Ascending aorta (tissue), 2 donors: Measurements from ENCODE around the gene NXPE3. TPM values are rescaled to one million over a fixed set of nuclear protein-coding genes. Genes with fewer than 3 reads are reported as not detected.

Source experiments
- DNase-seq, 2 donors: peaks; one replicate each; pipeline ENCODE4 v3.0.0-alpha.2; 2019; ENCODE audit warnings: low spot score in 2 of 2
- H3K27ac ChIP-seq, 2 donors: fragments of 200-600 bp; sonication (generic); one replicate each; pipeline ENCODE4 v1.5.1; 2016 to 2017; ENCODE audit warnings: mild to moderate bottlenecking in 1 of 2
- H3K27me3 ChIP-seq: fragments of 200-600 bp; sonication (generic); one replicate; pipeline ENCODE4 v1.5.1; 2017
- H3K36me3 ChIP-seq, 2 donors: fragments of 200-600 bp; sonication (generic); one replicate each; pipeline ENCODE4 v1.5.1; 2016
- H3K4me1 ChIP-seq, 2 donors: fragments of 200-600 bp; sonication (generic); one replicate each; pipeline ENCODE4 v1.5.1; 2016 to 2017; ENCODE audit warnings: mild to moderate bottlenecking in 1 of 2
- H3K4me3 ChIP-seq, 2 donors: fragments of 200-600 bp; sonication (generic); one replicate each; pipeline ENCODE4 v1.5.1; 2016 to 2017; ENCODE audit warnings: mild to moderate bottlenecking in 1 of 2
- H3K9me3 ChIP-seq, 2 donors: fragments of 200-600 bp; sonication (generic); one replicate each; pipeline ENCODE4 v1.5.1; 2016
- intact Hi-C: fragments of 100-400 bp; cut with DNase I; formaldehyde crosslinking; loops from one replicate; pipeline ENCODE4 v1.15.1; 2023
- total RNA-seq: library from RNA; depleted of rRNA; stranded (reverse); fragments of >200 nt; gene quantifications from one replicate; pipeline ENCODE4 v1.1.0, GENCODE V29; 2016
- TF ChIP-seq, protein P1 (sequence below), 3 experiments: fragments of 200-600 bp in 2 of 3; fragments of 450-650 bp in 1 of 3; sonication (generic) in 2 of 3; IDR thresholded peaks; one replicate each; pipeline ENCODE4 v1.5.1; 2016 to 2019; ENCODE audit warnings: antibody characterized with exemption in 3 of 3, mild to moderate bottlenecking in 1 of 3, moderate library complexity in 1 of 3

Gene NXPE3
- total RNA-seq, 1 donor from 2014 or later, result 25.8 TPM

DNA sequence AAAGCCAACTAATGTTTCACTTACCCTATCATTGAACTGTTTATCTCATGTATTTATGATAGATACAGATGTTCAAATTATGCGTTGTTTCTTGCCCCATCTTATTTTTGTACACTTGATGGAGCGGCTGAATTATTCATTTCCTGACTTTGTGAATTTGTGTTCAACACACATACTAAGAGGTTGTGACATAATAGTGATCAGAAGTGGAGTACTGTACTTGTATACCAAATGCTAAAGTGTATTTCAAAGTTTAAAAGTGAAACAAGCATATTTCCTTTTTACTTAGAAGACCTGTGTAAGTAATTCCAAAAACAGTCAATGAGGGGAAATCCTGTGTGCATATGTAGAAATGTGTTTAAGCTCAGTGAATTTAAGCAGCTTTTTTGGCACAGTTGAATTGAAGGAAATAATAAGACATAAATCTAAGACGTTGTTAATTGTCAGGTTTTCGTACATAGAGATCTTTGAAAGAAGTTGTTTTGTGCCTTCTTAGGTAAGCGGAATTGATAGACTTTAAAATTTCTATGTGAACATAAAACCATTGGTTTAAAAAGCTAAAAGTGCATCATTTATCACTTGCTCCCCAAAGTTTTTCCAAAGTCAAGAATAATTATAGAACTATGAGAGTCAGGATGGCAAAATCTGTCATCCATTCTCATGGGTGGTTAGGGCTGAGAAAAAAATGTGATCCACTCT is 72.2 kb downstream of the NXPE3 start:
- Histone ChIP-seq H3K27ac (peak overlapping the region; percentile 98 to 99), H3K4me1 (peaks cover 0 to 29% of the 10 kb centered on the region in 2 donors), H3K4me3 (peak overlapping the region; percentile 90 to 93), H3K27me3 (no peaks in the 10 kb centered on the region), H3K36me3 (peaks cover 46 to 58% of the 10 kb centered on the region in 2 donors), H3K9me3 (no peaks in the 10 kb centered on the region)
- no peak for DNase-seq
- TF ChIP-seq, protein P1, sequence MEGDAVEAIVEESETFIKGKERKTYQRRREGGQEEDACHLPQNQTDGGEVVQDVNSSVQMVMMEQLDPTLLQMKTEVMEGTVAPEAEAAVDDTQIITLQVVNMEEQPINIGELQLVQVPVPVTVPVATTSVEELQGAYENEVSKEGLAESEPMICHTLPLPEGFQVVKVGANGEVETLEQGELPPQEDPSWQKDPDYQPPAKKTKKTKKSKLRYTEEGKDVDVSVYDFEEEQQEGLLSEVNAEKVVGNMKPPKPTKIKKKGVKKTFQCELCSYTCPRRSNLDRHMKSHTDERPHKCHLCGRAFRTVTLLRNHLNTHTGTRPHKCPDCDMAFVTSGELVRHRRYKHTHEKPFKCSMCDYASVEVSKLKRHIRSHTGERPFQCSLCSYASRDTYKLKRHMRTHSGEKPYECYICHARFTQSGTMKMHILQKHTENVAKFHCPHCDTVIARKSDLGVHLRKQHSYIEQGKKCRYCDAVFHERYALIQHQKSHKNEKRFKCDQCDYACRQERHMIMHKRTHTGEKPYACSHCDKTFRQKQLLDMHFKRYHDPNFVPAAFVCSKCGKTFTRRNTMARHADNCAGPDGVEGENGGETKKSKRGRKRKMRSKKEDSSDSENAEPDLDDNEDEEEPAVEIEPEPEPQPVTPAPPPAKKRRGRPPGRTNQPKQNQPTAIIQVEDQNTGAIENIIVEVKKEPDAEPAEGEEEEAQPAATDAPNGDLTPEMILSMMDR (IDR thresholded peaks at IDR 0.05), result no peak
- intact Hi-C loops, result no loop called here

DNA sequence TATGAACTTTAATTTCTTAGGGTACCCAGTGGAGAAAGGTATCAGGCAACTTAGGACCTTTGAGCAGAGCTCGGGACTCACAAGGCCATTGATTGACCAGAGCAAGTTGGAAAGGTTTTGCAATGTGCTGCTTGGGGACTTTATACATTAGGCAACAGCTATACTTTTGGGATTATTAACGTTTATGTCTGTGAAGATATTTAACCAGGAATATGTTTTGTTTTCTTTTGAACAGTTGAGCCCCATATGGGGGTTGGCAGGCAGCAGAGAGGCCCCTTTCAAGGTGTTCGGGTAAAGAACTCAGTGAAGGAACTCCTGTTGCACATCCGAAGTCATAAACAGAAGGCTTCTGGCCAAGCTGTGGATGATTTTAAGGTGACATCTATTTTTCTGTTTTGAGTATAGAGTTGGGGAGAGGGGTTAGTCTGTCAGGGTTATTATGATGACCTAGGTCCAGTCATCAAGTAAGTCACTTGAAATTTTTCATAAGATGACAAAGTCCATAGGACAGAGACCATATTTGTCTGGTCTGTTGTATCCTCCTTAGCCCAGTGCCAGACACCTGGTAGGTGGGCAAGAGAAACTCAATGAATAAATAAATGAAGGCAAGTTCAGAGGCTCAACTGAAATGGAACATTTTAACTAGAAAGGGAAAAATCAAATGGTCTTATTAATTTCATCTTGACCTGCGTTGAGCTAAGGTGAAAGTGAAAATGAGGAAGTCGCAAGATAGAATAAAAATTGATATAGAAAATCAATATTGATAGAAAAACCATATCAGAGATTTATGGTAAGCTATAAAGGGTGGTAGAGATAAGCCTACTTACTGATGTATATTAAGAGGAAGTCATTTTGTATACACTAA is 73.1 kb downstream of the NXPE3 start:
- intact Hi-C loops, result no loop called here
- Histone ChIP-seq H3K4me1 (peaks cover 0 to 29% of the 10 kb centered on the region in 2 donors), H3K27ac (peak overlapping the region; percentile 13 to 99)

DNA sequence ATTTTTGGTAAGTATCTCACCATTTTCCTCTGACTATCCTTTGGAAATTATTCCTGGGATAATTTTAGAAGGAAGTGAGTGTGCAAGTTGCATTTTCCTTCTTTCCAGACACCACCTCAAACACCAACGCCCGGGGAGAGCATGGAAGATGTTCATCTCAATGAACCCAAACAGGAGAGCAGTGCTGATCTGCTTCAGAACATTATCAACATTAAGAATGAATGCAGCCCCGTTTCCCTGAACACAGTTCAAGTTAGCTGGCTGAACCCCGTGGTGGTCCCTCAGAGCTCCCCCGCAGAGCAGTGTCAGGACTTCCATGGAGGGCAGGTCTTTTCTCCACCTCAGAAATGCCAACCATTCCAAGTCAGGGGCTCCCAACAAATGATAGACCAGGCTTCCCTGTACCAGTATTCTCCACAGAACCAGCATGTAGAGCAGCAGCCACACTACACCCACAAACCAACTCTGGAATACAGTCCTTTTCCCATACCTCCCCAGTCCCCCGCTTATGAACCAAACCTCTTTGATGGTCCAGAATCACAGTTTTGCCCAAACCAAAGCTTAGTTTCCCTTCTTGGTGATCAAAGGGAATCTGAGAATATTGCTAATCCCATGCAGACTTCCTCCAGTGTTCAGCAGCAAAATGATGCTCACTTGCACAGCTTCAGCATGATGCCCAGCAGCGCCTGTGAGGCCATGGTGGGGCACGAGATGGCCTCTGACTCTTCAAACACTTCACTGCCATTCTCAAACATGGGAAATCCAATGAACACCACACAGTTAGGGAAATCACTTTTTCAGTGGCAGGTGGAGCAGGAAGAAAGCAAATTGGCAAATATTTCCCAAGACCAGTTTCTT is 74.2 kb downstream of the NXPE3 start:
- TF ChIP-seq, protein P1 (IDR thresholded peaks at IDR 0.05), result no peak
- H3K36me3 ChIP-seq, result peaks cover 66 to 77% of the 10 kb centered on the region in 2 donors
- H3K27ac ChIP-seq, result peak overlapping the region in 1 of 2 donors; percentile 17
- H3K9me3 ChIP-seq, result no peaks in the 10 kb centered on the region
- H3K4me3 ChIP-seq, result peak overlapping the region; percentile 27 to 93
- intact Hi-C loops, result no loop called here
- no peaks in the 10 kb centered on the region for H3K27me3 ChIP-seq
- no peak for DNase-seq
- H3K4me1 ChIP-seq, result peaks cover 0 to 29% of the 10 kb centered on the region in 2 donors

More for the DNA sequence above, 73.1 kb downstream of the NXPE3 start:
- H3K4me3 ChIP-seq, result peak overlapping the region; percentile 90 to 93
- H3K36me3 ChIP-seq, result peaks cover 54 to 66% of the 10 kb centered on the region in 2 donors
- no peaks in the 10 kb centered on the region for H3K9me3 ChIP-seq
- DNase-seq, result no peak
- no peaks in the 10 kb centered on the region for H3K27me3 ChIP-seq
- TF ChIP-seq, protein P1 (IDR thresholded peaks at IDR 0.05), result no peak

DNA sequence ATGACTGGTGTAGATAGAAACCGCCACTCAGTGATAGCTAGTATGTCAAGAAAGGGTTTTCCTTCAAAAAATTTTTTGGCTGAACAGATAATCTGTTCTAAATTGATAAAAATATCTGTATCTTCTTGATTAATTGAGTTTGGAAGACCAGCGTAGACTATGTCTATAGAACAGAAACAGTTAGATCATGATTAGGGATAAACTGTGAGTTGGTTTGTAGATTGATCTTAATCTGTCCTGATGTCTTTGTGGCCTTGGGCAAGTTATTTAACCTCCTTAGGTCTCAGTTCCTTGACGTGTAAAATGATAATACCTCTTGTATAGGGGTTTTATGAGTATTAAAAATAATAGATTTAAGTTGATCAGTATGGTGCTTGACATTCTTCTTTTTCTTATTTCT is 75.0 kb downstream of the NXPE3 start:
- no peaks in the 10 kb centered on the region for H3K27me3 ChIP-seq
- intact Hi-C loops, result no loop called here
- H3K9me3 ChIP-seq, result no peaks in the 10 kb centered on the region
- H3K4me3 ChIP-seq, result peak overlapping the region; percentile 27 to 93
- TF ChIP-seq, protein P1 (IDR thresholded peaks at IDR 0.05), result no peak
- peaks cover 0 to 28% of the 10 kb centered on the region in 2 donors for H3K4me1 ChIP-seq
- H3K27ac ChIP-seq, result peak overlapping the region in 1 of 2 donors; percentile 17
- no peak for DNase-seq
- peaks cover 73 to 85% of the 10 kb centered on the region in 2 donors for H3K36me3 ChIP-seq
